ENCODE results near the gene GET4. TPM values are rescaled to one million over a fixed set of nuclear protein-coding genes. Genes with fewer than 3 reads are reported as not detected.

GET4 gene
- total RNA-seq, 1 experiment from 2014 or later = 120 TPM

GRCh38 chr7:879706-880105 is 3.4 kb downstream of the GET4 start:
- H3K27ac ChIP-seq = no peak overlapping the region
- H3K4me3 ChIP-seq = no peak overlapping the region
- peaks cover 12% of the 10 kb centered on the region; the same call in 1 of the 2 replicates for H3F3A ChIP-seq (ENCODE audit: insufficient read depth, low read depth)
- no TSS peak for BruUV-seq (replicated peaks)
- CTCF ChIA-PET = no interaction called here
- intact Hi-C loops (cut with micrococcal nuclease; ENCODE audit: unreplicated experiment) = loop anchor here (5.0 kb wide), 1 partner anchor 278 kb away; no protein-coding TSS in a partner anchor
- no peak for DNase-seq
- peaks cover 8% of the 10 kb centered on the region for H3K36me3 ChIP-seq (ENCODE audit: low read depth)
- H4K20me1 ChIP-seq (ENCODE audit: insufficient read depth) = peaks cover 67% of the 10 kb centered on the region
- POLR2A ChIA-PET (ENCODE audit: unreplicated experiment) = no interaction called here
- H3K4me1 ChIP-seq (replicated peaks; ENCODE audit: insufficient read depth) = peaks cover 15% of the 10 kb centered on the region
- peak overlapping the region; percentile 95; the same call in 1 of the 2 replicates for H3K4me2 ChIP-seq
- no peak for TF ChIP-seq EZH2 (IDR thresholded peaks at IDR 0.05; ENCODE audit: low read depth)
- no peak for TF ChIP-seq CTCF (conservative IDR thresholded peaks at IDR 0.05)
- no peaks in the 10 kb centered on the region for H3K27me3 ChIP-seq (ENCODE audit: insufficient read depth, low read depth)
- no peak overlapping the region for H2AFZ ChIP-seq
- no peaks in the 10 kb centered on the region for H3K9me3 ChIP-seq (ENCODE audit: insufficient read depth, low read depth)
- peaks cover 77% of the 10 kb centered on the region for H3K79me2 ChIP-seq (ENCODE audit: low read depth)
- H3K9me2 ChIP-seq (ENCODE audit: insufficient read depth) = no peaks in the 10 kb centered on the region

- DNase-seq = no peak
- H3K36me3 ChIP-seq (ENCODE audit: low read depth) = peaks cover 8% of the 10 kb centered on the region
- no peak overlapping the region for H3K27ac ChIP-seq
- peaks cover 74% of the 10 kb centered on the region for H4K20me1 ChIP-seq (ENCODE audit: insufficient read depth)
- no peaks in the 10 kb centered on the region for H3K9me2 ChIP-seq (ENCODE audit: insufficient read depth)
- no peak overlapping the region for H3K4me3 ChIP-seq
- CTCF ChIA-PET = interaction anchor here (0.5 kb wide), 1 partner anchor 94 kb away, joined by 3 read pairs; no protein-coding TSS in a partner anchor
- peaks cover 4% of the 10 kb centered on the region; the same call in 1 of the 2 replicates for H3F3A ChIP-seq (ENCODE audit: insufficient read depth, low read depth)
- no TSS peak for BruUV-seq (replicated peaks)
- peaks cover 15% of the 10 kb centered on the region for H3K4me1 ChIP-seq (replicated peaks; ENCODE audit: insufficient read depth)
- H3K4me2 ChIP-seq = no peak overlapping the region
- no peaks in the 10 kb centered on the region for H3K27me3 ChIP-seq (ENCODE audit: insufficient read depth, low read depth)
- H2AFZ ChIP-seq = no peak overlapping the region
- TF ChIP-seq EZH2 (IDR thresholded peaks at IDR 0.05; ENCODE audit: low read depth) (no peak), CTCF (conservative IDR thresholded peaks at IDR 0.05) (no peak)
- no peaks in the 10 kb centered on the region for H3K9me3 ChIP-seq (ENCODE audit: insufficient read depth, low read depth)
- peaks cover 84% of the 10 kb centered on the region for H3K79me2 ChIP-seq (ENCODE audit: low read depth)
- POLR2A ChIA-PET (ENCODE audit: unreplicated experiment) = no interaction called here
- intact Hi-C loops (cut with micrococcal nuclease; ENCODE audit: unreplicated experiment) = no loop called here
Observed at GRCh38 chr7:880450-880849, 4.1 kb downstream of the GET4 start.

- ChIA-PET POLR2A (ENCODE audit: unreplicated experiment) (no interaction called here), CTCF (no interaction called here)
- H3K9me3 ChIP-seq (ENCODE audit: insufficient read depth, low read depth) = no peaks in the 10 kb centered on the region
- no peaks in the 10 kb centered on the region for H3K9me2 ChIP-seq (ENCODE audit: insufficient read depth)
- H3K4me3 ChIP-seq = no peak overlapping the region
- no peak for DNase-seq
- peaks cover 15% of the 10 kb centered on the region for H3K4me1 ChIP-seq (replicated peaks; ENCODE audit: insufficient read depth)
- no TSS peak for BruUV-seq (replicated peaks)
- TF ChIP-seq CTCF (conservative IDR thresholded peaks at IDR 0.05) = no peak
- no peak overlapping the region for H3K4me2 ChIP-seq
- peaks cover 86% of the 10 kb centered on the region for H4K20me1 ChIP-seq (ENCODE audit: insufficient read depth)
- intact Hi-C loops (cut with micrococcal nuclease; ENCODE audit: unreplicated experiment) = no loop called here
- H3K79me2 ChIP-seq (ENCODE audit: low read depth) = peaks cover 96% of the 10 kb centered on the region
- H3K36me3 ChIP-seq (ENCODE audit: low read depth) = peaks cover 8% of the 10 kb centered on the region
- no peak overlapping the region for H2AFZ ChIP-seq
- H3F3A ChIP-seq (ENCODE audit: insufficient read depth, low read depth) = no peaks in the 10 kb centered on the region; the same call in 1 of the 2 replicates
- no peak overlapping the region for H3K27ac ChIP-seq
- H3K27me3 ChIP-seq (ENCODE audit: insufficient read depth, low read depth) = no peaks in the 10 kb centered on the region
Observed at GRCh38 chr7:881441-882234, 5.3 kb downstream of the GET4 start.
